ENCODE measurements around the gene S100A1.

- TF ChIP-seq CTCF (IDR thresholded peaks at IDR 0.05) = no peak
- no peak for TF ChIP-seq ZFX (IDR thresholded peaks at IDR 0.05; ENCODE audit: borderline replicate concordance)
Measured at GRCh38 chr1:153646672-153647345, 18.6 kb downstream of the S100A1 start.
